NOMO-1 treated with DMSO at 0.1 percent for 48 hours (cell line): ENCODE results near the gene SIRPA.

Experiments
- DNase-seq: peaks from one replicate; lab custom pipeline; 2025; ENCODE audit not compliant: unreplicated experiment; lab: John Stamatoyannopoulos, UW

SIRPA gene

DNA sequence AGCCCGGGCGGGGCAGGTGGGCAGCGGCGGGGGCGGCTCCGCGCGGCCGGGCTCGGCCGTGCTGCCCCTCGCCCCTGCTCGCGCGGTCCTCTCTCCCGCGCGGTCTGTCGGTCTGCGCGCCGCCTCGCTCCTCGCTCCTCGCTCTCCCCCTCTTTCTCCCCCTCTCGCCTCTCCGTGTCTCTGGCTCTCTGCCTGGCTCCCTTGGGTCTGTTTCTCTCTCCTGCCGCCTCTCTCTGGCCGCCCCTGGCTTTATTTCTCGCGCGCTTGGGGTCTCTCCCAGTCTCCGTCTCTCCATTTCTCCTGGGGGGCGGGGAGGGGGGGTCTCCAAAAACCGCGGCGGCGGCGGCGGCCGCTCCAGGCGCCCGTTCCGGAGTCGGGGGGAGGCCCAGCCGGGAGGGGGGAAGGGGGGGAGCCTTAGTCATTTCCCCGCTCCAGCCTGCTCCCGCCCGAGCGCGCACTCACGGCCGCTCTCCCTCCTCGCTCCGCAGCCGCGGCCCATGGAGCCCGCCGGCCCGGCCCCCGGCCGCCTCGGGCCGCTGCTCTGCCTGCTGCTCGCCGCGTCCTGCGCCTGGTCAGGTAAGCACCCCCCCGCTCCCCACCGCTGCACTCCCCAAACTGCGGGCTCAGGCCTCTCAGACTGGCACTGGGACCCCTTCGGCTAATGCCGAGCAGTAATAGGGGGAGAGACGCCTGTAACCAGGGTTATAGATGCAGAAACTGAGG, at the start of gene SIRPA:
TSS of gene SIRPA (plus strand) at position 457 of the 723 bp plus-strand sequence. CDS start at position 498, 41 bp downstream.
- peak; percentile 44 for DNase-seq

DNA sequence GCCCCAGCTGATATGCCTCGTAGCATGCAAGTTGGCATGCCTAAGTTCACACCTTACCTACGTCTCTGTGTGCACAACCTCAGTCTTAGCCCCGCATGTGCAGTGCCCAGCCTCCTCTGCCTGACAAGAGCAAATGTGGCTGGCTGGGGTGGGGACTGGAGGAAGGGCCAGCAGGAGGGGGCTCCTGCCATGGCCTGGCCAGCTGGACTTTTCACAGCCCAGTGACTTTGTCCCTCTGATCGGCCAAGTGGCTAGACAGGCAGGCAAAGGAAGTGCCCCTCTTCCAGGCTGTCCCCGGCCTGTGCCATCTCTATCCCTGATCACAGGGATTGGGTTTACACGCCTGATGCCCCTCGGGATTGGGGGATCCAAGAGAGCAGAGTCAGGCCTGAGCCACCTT, 49.5 kb upstream of the SIRPA start:
- DNase-seq: no peak

DNA sequence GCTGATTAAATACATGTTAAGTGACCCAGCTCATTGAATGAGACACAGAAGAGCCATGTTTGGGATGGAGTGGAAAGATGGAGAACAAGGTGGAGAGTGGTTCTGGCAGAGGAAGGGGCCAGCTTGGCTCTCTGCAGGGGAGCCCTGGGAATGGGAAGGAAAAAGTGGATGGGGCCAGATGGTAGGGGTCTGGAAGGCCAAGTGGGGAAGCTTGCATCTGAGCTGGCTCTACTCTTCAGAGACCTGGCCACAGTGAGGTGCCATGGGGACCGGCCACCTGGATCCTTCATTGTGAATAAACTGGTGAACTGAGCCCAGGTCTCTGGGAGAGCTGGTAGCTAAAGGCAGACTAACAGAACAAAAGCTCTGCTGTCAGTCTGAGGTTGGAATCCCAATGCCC, 48.9 kb upstream of the SIRPA start:
- no peak for DNase-seq

DNA sequence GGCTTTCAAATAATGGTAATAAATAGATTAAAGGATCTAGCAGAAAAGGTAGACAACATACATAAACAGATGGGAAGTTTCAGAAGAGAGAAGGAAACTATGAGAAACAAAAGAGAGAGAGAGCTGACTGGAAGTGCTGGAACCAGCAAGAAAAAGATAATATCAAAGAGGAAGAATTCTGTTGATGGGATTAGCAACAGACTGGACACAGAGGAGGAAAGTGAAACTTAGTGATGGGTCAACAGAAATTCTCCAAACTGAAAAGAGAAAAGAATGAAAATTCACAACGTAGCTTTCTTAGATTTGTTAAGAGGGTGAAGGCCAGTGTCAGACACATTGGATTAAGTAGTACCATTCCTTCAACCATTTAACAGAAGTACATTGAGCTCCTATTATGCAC, 48.3 kb upstream of the SIRPA start:
- no peak for DNase-seq

DNA sequence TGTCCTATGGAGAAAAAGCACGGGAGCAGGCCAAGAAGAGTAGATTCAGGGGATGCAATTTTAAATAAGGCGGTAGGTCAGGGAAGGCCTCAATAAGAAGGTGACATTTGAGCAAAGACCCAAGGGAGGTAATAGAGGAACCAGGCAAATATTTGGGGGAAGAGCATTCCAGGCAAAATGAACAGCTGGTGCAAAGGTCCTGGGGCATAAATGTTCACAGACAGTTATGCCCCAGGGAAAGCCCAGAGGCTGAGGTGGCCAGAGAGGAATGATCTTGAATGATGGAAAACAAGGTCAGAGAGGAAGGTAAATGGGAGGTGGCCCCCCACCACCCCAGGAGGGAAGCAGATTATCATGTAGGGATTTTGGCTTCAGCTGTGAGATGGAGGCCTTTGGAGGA, 47.4 kb upstream of the SIRPA start:
- no peak for DNase-seq

DNA sequence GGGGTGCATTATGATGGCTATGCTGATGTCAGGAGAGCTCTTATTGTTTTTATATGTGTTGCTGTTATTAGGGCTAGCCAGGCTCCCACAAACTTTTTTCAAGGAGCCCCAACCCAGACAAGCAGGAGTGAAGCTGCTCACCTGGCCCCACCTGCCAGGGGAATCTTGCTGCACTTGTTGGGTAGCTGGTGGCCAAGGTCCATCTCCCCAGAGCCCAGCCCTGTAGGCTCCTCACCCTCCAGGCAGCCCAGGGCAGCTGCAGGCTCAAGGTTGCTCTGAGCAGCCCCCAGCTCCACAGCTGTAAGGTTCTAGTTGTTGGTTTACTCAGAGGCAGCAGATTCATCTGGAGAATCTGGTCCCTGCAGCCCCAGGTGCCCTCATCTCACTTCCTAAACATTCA, 46.8 kb upstream of the SIRPA start:
- DNase-seq: no peak

DNA sequence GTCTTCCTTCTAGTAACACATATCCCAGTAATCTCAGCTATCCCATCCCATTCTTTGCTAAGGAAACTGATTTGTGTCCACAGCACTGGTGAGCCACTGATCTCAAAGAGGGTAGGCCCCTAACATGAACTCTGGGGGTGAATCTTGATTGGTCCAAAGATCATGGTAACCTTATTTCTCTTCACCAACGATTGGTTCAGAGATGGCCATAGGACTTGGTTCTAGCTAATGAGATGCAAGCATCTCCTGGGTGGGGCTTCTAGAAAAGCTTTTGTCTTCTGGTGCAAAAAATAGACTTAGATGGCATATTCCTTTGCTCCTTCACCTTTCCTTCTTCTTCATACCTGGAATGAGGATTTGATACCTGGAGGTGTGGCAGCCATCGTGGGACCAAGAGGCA, 43.8 kb upstream of the SIRPA start:
- no peak for DNase-seq

DNA sequence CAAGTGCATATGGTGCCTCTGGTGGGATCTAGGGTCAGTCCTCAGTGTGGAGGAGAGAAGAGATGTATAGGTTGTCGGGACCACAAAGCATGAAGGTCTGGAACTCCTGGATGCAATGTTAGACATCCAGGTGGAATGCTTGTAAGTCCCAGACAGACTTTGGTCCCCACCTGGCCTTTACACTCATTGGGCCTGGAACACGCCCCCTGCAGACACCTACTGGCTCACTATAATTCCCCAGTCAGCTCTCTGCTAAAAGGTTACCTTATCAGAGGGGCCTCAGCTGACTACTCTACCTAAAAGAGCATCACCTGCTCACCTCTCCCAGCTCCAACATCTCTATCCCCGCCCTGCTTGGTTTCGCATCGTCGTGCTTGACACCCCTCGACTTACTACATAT, 41.7 kb upstream of the SIRPA start:
- no peak for DNase-seq

DNA sequence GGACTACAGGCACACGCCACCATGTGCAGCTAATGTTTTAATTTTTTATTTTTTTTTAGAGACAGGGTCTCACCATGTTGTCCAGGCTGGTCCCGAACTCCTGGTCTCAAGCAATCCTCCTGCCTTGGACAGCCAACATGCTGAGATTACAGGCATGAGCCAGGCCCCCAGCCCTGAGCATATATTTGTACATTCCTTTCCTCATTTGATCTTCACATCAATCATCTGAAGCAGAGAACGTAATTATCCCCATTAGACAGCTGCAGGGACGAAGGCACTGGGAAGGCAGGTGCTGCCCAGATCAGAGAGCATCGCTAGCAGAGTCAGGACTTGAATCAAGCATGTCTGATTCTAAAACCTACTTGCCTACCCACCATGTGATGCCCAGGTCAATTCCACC, 41.0 kb upstream of the SIRPA start:
- no peak for DNase-seq

DNA sequence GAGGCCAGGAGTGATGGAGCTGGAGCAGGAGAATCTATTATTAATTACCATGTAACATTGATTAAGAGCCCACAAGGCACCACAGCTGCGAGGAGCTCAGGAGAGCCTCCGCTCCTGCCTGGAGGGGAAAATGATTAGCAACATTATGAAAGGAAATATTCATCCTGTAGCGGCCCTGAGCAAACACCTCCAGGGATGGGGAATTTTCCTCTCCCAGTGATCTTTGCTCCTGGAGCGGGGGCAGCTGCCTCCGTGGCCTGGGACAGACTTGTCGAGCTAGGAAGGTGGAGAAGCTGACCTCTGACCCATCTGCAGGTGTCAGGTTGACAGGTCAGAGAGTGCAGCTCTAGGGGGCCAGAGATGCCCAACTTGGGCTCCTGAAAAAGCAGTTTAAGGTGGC, 40.1 kb upstream of the SIRPA start:
- no peak for DNase-seq

DNA sequence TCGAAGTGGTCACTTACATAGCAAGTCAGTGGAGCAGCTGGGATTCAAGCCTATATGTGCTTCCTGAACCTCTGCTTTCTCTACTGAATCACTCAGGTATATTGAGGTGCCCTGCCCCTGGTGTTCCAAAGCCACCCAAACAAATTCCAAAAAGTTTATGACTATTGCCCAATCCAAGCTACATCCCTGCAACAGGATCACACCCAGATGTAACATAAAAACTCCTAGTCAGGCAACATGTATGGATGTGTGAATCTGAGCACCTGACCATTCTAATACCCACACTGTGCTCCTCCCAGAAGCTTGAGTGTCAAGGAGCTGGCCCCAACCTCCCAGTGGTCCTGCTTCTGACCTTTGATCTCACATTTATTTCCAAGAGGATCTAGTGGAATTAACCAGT, 39.5 kb upstream of the SIRPA start:
- no peak for DNase-seq

DNA sequence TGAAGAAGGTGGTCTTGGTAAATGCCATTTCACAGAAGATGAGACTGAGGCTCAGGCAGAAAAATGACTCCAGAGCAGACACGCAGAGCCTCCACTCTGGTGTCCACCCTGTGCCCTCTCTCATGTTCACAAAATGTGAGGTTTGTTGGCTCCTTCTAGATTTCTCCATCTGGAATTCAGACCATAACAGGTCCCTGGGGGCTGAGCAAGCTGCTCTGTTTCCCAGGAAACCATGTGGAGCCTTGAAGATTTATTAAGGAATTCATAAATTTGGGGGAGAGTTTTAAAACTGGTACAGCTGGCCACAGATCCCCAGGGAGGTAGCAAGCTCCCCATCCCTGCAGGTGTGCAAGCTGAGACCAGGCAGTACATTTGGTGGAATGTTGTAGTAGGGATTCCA, 38.8 kb upstream of the SIRPA start:
- no peak for DNase-seq

DNA sequence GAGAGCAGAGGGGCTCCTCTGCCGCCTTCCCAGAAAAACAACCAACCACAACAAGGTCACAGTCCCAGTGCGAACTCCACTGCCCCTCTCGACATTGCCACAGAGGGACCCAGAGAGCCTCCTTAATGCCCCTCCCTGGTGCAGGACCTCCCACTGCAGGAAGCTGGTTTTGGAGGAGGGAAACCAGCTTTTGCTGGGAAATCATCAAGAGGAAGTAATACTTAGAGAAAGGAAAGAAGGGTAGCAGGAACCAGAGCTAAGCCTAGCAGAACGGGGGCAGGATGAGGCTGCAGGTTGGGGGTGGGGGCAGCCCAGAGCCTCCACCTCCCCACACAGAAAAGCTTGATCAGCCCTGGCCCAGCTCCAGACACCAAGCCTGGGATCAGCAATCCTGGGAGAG, 37.7 kb upstream of the SIRPA start:
- peak; percentile 41 for DNase-seq

DNA sequence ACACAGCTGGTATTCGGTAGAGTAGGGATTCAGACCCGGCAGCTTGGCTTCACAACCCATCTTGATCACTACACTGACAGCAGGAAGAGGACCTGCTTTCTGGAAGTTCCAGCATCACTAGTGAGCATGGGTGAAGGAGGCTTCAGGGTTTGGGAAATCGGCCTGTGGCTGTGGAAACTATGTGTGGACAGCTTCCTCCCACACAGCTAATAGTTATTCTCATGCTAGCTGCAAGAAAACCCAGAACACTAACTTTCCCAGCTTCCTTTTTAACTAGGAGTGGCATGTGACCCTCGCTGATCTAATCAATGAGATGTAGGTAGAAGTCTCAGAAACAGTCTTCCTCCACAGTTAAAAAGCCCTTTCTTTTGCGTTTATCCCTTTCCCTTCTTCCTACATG, 36.3 kb upstream of the SIRPA start:
- no peak for DNase-seq

DNA sequence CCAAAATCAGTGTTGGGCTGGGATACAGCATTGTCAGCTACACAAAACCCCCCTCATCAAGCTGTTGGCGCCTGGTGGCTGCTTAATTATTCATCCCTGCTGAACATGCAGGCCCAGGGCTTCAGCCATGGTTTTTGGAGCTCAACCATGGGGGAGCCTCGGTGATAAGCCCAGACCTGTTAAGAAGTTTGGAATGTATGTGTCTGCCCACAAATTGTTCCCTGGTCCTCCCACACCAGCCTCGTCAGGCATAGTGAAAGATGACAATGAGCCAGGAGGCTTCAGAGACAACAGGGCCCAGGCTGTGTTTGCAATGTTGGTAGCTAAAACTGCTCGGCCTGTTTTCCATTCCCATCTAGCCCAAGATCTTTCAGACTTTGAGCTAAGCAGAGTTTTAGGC, 34.8 kb upstream of the SIRPA start:
- no peak for DNase-seq

DNA sequence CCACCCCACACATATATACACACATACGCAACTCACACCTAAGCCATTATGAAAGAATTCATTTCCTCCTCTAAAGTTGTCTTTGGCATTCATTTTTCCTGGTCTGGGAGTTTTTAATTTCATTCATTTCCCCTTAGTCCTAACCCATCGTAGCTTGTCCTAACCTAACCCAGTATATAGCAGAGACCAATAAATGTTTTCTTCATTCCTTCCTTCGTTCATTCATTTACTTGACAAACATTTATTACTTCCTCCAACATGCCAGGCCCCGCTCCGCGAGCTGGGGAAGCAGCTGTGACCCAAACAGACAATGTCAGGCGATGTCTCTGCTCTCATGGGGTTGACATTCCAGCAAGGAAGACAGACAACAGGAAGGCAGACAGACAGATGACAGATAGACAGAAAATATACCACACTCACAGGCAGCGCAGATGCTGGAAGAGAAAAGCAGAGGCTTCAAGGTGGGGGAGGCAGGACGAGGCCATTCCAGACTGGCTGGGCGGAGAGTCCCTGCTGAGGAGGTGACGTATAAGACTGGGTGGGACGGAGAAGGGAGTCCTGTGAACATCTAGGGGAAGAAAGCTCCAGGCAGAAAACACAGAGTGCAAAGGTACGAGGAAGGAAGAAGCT, 33.7 kb upstream of the SIRPA start:
- no peak for DNase-seq

DNA sequence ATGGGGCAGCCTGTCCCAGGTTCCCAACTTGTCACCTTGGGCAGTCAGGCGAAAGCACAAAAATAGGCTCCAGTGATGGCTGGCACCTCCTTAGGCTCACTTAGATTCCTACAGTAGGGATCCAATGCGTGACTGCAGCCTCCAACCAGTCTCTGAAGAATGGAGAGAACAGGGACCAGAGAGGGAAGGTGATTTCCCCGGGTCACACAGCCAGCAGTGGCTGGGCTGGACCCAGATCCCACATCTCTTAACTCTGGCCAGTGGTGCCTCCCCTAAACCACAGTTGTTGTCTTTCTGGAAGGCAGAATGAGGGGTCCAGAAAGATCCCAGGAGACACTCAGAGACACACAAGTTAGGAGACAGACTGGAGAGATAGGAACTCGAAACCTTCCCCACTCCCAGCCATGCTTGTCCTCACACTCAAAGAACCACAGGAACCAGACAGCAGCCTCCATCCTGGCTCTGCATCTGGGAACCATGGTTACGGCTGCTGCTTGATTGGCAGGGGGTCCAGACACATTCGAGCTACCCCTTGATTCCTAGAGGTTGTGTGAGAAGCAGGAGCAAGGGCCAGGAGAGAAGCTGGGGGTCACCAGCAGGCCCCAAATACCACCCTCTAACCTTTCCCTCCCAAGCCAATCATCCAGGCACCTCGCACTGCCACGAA, 33.1 kb upstream of the SIRPA start:
- no peak for DNase-seq

DNA sequence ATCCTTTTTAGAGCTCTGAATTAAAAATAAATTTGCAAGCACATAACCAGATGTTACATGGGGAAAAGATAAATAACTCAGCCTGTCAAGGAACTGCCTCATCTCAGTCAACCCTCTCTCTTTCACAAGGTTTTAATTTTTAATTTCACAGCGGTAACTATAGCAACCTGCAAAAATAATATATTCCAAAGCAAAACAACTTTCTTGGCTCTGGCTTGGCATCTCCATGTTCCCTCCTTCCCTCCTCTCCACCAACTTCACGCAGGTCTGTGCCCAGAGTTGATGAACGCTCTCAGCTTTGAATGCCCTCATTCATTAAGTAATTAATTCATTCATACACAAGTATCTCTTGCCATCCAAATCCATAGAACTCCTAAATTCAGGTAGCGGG, 32.5 kb upstream of the SIRPA start:
- no peak for DNase-seq

DNA sequence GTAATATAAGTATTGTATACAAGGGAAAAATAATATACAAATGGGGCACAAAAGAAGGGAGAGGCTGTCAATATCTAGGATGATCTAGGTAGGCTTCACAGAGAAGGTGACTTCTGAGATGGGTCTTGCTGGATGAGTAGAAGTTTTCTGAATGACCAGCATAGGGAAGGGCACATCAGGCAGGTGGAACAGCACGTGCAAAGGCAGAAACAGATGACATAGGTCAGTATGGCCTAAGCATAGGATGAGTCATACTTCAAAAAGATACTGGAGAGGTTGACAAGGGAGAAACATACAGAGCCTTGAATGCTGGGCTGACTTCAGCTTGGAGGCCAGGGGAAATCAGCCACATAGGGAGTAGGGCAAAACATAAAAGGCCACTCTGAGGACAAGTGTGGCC, 31.9 kb upstream of the SIRPA start:
- peak; percentile 23 for DNase-seq

DNA sequence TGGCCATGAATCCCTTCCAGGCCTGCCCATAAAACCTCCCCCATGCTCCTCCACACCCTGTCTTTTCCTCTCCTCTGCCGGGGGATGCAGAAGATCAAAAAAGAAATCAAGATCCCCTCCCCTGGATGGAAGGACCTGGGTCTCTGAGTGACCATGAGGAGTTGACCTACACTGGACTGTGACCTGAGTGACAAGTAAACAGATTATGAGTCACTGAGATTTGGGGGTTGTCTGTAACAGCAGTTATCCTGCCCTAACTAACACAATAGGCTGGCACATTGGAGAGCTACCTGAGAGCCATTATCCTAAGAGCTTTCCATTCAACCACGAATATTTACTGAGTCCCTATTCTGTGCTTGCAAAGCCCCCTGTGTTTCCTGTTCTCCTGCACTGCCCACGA, 28.4 kb upstream of the SIRPA start:
- no peak for DNase-seq

DNA sequence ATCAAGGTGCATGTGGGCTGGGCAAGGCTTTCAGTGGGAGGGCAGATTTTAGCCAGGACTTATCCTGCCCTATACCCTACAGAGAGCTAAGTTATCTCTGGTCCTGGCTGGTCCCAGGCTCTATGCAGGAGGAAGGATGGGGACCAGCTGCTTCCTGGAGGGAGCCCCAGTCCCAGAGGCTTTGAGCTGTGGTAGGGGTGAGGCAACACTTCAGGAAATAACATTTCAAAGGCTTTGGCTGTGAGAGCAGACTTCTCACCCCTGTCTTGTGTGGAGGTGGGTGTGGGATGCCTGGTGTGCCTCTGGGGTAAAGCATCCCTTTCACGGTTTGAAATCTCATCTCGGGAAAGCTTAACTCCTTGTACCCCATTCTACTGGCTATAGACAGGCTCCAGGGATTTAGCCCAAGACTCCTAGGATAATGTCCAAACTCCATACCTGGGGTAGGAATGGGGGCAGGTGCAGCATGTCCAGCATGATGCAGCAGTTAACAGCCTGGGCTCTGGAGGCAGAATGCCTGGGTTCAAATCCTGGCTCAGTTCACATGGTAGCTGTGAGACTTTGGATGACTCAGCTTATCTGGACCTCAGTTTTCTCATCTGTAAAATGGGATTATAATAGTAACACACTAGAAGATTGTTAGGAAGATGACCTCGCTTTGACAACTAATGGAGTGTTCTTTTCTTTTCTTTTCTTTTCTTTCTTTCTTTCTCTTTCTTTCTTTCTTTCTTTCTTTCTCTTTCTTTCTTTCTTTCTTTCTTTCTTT, 27.5 kb upstream of the SIRPA start:
- no peak for DNase-seq

DNA sequence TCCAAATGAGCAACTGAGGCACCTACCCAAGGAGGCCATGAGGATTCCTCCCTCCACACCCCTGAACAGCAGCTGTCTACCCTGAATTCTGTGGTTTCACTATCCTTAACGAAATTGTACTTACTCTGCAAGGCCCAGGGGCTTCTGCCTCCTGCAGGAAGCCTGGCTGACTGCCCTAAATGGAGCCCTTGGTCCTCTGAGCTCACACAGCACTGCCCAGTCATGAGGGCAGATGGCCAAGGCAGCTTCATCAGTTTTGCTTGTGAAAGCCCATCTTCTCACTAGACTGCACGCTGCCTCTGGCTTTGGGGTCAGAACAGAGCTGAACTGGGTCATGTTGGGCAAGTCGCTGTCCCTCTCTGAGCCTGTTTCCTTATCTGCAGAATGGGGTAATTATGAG, 26.4 kb upstream of the SIRPA start:
- DNase-seq: no peak
